ENCODE measurements around the gene TSPAN7. TPM values are rescaled to one million over a fixed set of nuclear protein-coding genes. Genes with fewer than 3 reads are reported as not detected.
A peak's percentile ranks its signal among the peaks of the same experiment; 100 is the strongest.

Gene TSPAN7
- total RNA-seq, 1 donor from 2014 or later: 3.5 TPM

DNA sequence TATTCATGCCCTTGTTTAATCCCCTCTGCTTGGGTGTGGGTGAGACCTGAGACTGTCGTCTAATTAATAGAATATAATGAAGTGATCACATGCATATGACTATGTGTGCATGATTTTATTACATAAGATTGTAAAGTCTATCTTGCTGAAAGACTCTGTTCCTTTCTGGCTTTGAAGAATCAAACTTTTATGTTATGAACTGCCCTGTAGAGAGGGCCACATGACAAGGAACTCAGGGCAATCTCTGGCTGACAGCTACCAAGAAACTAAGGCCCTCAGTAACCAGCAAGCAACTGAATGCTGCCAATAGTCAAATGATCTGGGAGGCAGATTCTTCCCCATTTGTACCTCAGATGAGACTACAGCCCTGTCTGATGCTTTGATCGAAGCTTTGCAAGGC is 13.5 kb downstream of the TSPAN7 start:
- FAIRE-seq (peak; percentile 73), DNase-seq (ENCODE audit: low read depth) (no peak)
- Histone ChIP-seq H3K4me1 (ENCODE audit: insufficient read depth, low read length) (no peaks in the 10 kb centered on the region), H3K79me2 (ENCODE audit: insufficient read depth, low read length) (no peaks in the 10 kb centered on the region), H3K4me2 (ENCODE audit: low read length) (no peak overlapping the region), H3K27me3 (ENCODE audit: insufficient read depth, low read length) (no peaks in the 10 kb centered on the region), H3K36me3 (ENCODE audit: insufficient read depth, low read length) (no peaks in the 10 kb centered on the region), H3K4me3 (ENCODE audit: insufficient read depth, low read depth, low read length) (no peak overlapping the region), H2AFZ (ENCODE audit: low read depth, low read length) (no peak overlapping the region), H3K9me3 (ENCODE audit: insufficient read depth, low read depth, low read length) (no peaks in the 10 kb centered on the region), H4K20me1 (ENCODE audit: insufficient read depth, low read length) (no peaks in the 10 kb centered on the region), H3K27ac (ENCODE audit: low read depth, low read length) (no peak overlapping the region), H3K9ac (ENCODE audit: low read length) (no peak overlapping the region)
- TF ChIP-seq, protein P1, sequence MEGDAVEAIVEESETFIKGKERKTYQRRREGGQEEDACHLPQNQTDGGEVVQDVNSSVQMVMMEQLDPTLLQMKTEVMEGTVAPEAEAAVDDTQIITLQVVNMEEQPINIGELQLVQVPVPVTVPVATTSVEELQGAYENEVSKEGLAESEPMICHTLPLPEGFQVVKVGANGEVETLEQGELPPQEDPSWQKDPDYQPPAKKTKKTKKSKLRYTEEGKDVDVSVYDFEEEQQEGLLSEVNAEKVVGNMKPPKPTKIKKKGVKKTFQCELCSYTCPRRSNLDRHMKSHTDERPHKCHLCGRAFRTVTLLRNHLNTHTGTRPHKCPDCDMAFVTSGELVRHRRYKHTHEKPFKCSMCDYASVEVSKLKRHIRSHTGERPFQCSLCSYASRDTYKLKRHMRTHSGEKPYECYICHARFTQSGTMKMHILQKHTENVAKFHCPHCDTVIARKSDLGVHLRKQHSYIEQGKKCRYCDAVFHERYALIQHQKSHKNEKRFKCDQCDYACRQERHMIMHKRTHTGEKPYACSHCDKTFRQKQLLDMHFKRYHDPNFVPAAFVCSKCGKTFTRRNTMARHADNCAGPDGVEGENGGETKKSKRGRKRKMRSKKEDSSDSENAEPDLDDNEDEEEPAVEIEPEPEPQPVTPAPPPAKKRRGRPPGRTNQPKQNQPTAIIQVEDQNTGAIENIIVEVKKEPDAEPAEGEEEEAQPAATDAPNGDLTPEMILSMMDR (IDR thresholded peaks at IDR 0.05; ENCODE audit: insufficient read depth, low read depth, low read length): no peak
- TF ChIP-seq EZH2 (IDR thresholded peaks at IDR 0.05; ENCODE audit: insufficient read depth, low read length): no peak
- Mint-ChIP-seq H3K4me3 (ENCODE audit: unreplicated experiment) (no peak overlapping the region), H3K27me3 (ENCODE audit: low read depth, unreplicated experiment) (peaks cover 2% of the 10 kb centered on the region), H3K4me1 (ENCODE audit: low read depth, unreplicated experiment) (no peaks in the 10 kb centered on the region), H3K36me3 (ENCODE audit: low read depth, unreplicated experiment) (no peaks in the 10 kb centered on the region), H3K9me3 (ENCODE audit: unreplicated experiment) (no peaks in the 10 kb centered on the region), H3K27ac (ENCODE audit: unreplicated experiment) (no peak overlapping the region)

DNA sequence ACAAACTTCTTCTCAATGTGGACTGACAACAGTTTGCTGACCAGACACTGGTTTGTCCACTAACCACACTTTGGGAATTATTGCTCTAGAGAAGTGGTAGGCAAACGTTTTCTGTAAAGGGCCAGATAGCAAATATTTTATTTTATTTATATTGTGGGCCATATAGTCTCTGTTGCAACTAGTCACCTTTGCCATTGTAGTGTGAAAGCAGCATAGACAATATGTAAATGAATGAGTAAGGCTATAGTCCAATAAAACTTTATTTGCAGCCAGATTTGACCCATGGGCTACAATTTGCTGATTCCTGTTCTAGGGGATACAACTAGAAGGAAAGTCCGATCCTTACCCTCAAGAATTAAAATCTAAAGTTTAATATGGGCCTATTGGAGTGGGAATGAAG is 14.5 kb downstream of the TSPAN7 start:
- H3K9me3 Mint-ChIP-seq (ENCODE audit: unreplicated experiment): no peaks in the 10 kb centered on the region
- no peaks in the 10 kb centered on the region for H3K36me3 ChIP-seq (ENCODE audit: insufficient read depth, low read length)
- H3K4me3 Mint-ChIP-seq (ENCODE audit: unreplicated experiment): no peak overlapping the region
- FAIRE-seq (no peak), DNase-seq (ENCODE audit: low read depth) (no peak)
- H2AFZ ChIP-seq (ENCODE audit: low read depth, low read length): no peak overlapping the region
- TF ChIP-seq EZH2 (IDR thresholded peaks at IDR 0.05; ENCODE audit: insufficient read depth, low read length): no peak
- TF ChIP-seq, protein P1 (IDR thresholded peaks at IDR 0.05; ENCODE audit: insufficient read depth, low read depth, low read length): no peak
- no peaks in the 10 kb centered on the region for H3K79me2 ChIP-seq (ENCODE audit: insufficient read depth, low read length)
- H3K27me3 ChIP-seq (ENCODE audit: insufficient read depth, low read length): no peaks in the 10 kb centered on the region
- H3K4me1 ChIP-seq (ENCODE audit: insufficient read depth, low read length): no peaks in the 10 kb centered on the region
- H3K9ac ChIP-seq (ENCODE audit: low read length): no peak overlapping the region
- H3K4me2 ChIP-seq (ENCODE audit: low read length): no peak overlapping the region
- no peaks in the 10 kb centered on the region for H3K4me1 Mint-ChIP-seq (ENCODE audit: low read depth, unreplicated experiment)
- H3K27ac ChIP-seq (ENCODE audit: low read depth, low read length): no peak overlapping the region
- H3K27ac Mint-ChIP-seq (ENCODE audit: unreplicated experiment): no peak overlapping the region
- peaks cover 2% of the 10 kb centered on the region for H3K27me3 Mint-ChIP-seq (ENCODE audit: low read depth, unreplicated experiment)
- H3K36me3 Mint-ChIP-seq (ENCODE audit: low read depth, unreplicated experiment): no peaks in the 10 kb centered on the region
- no peak overlapping the region for H3K4me3 ChIP-seq (ENCODE audit: insufficient read depth, low read depth, low read length)
- no peaks in the 10 kb centered on the region for H4K20me1 ChIP-seq (ENCODE audit: insufficient read depth, low read length)
- no peaks in the 10 kb centered on the region for H3K9me3 ChIP-seq (ENCODE audit: insufficient read depth, low read depth, low read length)

DNA sequence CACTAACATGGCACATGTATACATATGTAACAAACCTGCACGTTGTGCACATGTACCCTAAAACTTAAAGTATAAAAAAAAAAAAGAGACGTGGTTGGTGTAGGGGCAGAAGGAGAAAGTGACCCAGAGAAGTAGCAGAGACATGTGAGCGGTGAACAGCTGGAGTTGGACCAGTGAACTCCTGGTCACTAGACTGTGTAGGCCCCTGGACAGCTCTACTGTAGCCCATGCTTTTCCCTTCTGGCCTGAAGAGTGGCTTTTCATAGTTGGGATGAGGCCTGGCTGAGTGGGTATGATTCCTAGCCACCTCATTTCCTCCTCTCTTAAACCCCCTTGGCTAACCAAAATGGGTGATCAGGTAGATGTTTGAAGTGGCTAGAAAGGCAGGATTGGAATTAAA is 16.4 kb downstream of the TSPAN7 start:
- Histone ChIP-seq H3K9me3 (ENCODE audit: insufficient read depth, low read depth, low read length) (no peaks in the 10 kb centered on the region), H3K36me3 (ENCODE audit: insufficient read depth, low read length) (no peaks in the 10 kb centered on the region), H3K9ac (ENCODE audit: low read length) (no peak overlapping the region), H2AFZ (ENCODE audit: low read depth, low read length) (no peak overlapping the region), H3K27ac (ENCODE audit: low read depth, low read length) (no peak overlapping the region), H4K20me1 (ENCODE audit: insufficient read depth, low read length) (no peaks in the 10 kb centered on the region), H3K4me3 (ENCODE audit: insufficient read depth, low read depth, low read length) (no peak overlapping the region), H3K27me3 (ENCODE audit: insufficient read depth, low read length) (no peaks in the 10 kb centered on the region), H3K4me2 (ENCODE audit: low read length) (no peak overlapping the region), H3K79me2 (ENCODE audit: insufficient read depth, low read length) (no peaks in the 10 kb centered on the region), H3K4me1 (ENCODE audit: insufficient read depth, low read length) (no peaks in the 10 kb centered on the region)
- Mint-ChIP-seq H3K4me3 (ENCODE audit: unreplicated experiment) (no peak overlapping the region), H3K9me3 (ENCODE audit: unreplicated experiment) (no peaks in the 10 kb centered on the region), H3K27ac (ENCODE audit: unreplicated experiment) (no peak overlapping the region), H3K36me3 (ENCODE audit: low read depth, unreplicated experiment) (no peaks in the 10 kb centered on the region), H3K27me3 (ENCODE audit: low read depth, unreplicated experiment) (peaks cover 2% of the 10 kb centered on the region), H3K4me1 (ENCODE audit: low read depth, unreplicated experiment) (no peaks in the 10 kb centered on the region)
- TF ChIP-seq, protein P1 (IDR thresholded peaks at IDR 0.05; ENCODE audit: insufficient read depth, low read depth, low read length): no peak
- TF ChIP-seq EZH2 (IDR thresholded peaks at IDR 0.05; ENCODE audit: insufficient read depth, low read length): no peak
- FAIRE-seq: no peak
- no peak for DNase-seq (ENCODE audit: low read depth)

Data from astrocyte (in vitro differentiated cells and primary cell).